ENCODE results near the gene EXOC3L1. TPM values are rescaled to one million over a fixed set of nuclear protein-coding genes. Genes with fewer than 3 reads are reported as not detected.

Gene EXOC3L1
- total RNA-seq, 1 experiment from 2014 or later = 4.0 TPM

GRCh38 chr16:67161595-67162058 is 28.3 kb downstream of the EXOC3L1 start:
- ATAC-seq (no peak; the same call in 1 of the 2 replicates), DNase-seq (ENCODE audit: low spot score) (no peak)
- Mint-ChIP-seq H3K27ac (no peak overlapping the region), H3K27me3 (ENCODE audit: low read depth) (peaks cover 99% of the 10 kb centered on the region), H3K4me1 (peaks cover 38% of the 10 kb centered on the region), H3K4me3 (peak overlapping the region; percentile 58), H3K9me3 (no peaks in the 10 kb centered on the region), H3K36me3 (peaks cover 2% of the 10 kb centered on the region; the same call in 1 of the 2 replicates)
- TF ChIP-seq GTF2I (CRISPR knock-in tag; conservative IDR thresholded peaks at IDR 0.05) (no peak), MLX (CRISPR knock-in tag; IDR thresholded peaks at IDR 0.05) (no peak), ZNF219 (CRISPR knock-in tag; IDR thresholded peaks at IDR 0.05; ENCODE audit: borderline replicate concordance) (no peak), ATF1 (CRISPR knock-in tag; IDR thresholded peaks at IDR 0.05) (no peak), GABPB1 (CRISPR knock-in tag; IDR thresholded peaks at IDR 0.05) (no peak), ZNF121 (CRISPR knock-in tag; IDR thresholded peaks at IDR 0.05) (no peak), NFYB (CRISPR knock-in tag; conservative IDR thresholded peaks at IDR 0.05; ENCODE audit: low read depth) (no peak), FOXK1 (CRISPR knock-in tag; IDR thresholded peaks at IDR 0.05) (no peak), ZNF396 (CRISPR knock-in tag; IDR thresholded peaks at IDR 0.05; ENCODE audit: borderline replicate concordance) (no peak), ZNF671 (CRISPR knock-in tag; IDR thresholded peaks at IDR 0.05) (no peak), IRF2 (CRISPR knock-in tag; IDR thresholded peaks at IDR 0.05; ENCODE audit: borderline replicate concordance, low read depth) (no peak), OVOL2 (CRISPR knock-in tag; IDR thresholded peaks at IDR 0.05; ENCODE audit: borderline replicate concordance) (no peak), NR3C1 (CRISPR knock-in tag; conservative IDR thresholded peaks at IDR 0.05; ENCODE audit: low read depth) (no peak), EMX1 (CRISPR knock-in tag; IDR thresholded peaks at IDR 0.05) (no peak)
- TF ChIP-seq, protein P1, sequence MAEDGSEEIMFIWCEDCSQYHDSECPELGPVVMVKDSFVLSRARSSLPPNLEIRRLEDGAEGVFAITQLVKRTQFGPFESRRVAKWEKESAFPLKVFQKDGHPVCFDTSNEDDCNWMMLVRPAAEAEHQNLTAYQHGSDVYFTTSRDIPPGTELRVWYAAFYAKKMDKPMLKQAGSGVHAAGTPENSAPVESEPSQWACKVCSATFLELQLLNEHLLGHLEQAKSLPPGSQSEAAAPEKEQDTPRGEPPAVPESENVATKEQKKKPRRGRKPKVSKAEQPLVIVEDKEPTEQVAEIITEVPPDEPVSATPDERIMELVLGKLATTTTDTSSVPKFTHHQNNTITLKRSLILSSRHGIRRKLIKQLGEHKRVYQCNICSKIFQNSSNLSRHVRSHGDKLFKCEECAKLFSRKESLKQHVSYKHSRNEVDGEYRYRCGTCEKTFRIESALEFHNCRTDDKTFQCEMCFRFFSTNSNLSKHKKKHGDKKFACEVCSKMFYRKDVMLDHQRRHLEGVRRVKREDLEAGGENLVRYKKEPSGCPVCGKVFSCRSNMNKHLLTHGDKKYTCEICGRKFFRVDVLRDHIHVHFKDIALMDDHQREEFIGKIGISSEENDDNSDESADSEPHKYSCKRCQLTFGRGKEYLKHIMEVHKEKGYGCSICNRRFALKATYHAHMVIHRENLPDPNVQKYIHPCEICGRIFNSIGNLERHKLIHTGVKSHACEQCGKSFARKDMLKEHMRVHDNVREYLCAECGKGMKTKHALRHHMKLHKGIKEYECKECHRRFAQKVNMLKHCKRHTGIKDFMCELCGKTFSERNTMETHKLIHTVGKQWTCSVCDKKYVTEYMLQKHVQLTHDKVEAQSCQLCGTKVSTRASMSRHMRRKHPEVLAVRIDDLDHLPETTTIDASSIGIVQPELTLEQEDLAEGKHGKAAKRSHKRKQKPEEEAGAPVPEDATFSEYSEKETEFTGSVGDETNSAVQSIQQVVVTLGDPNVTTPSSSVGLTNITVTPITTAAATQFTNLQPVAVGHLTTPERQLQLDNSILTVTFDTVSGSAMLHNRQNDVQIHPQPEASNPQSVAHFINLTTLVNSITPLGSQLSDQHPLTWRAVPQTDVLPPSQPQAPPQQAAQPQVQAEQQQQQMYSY (CRISPR knock-in tag; IDR thresholded peaks at IDR 0.05) = no peak
- TF ChIP-seq, protein P2, sequence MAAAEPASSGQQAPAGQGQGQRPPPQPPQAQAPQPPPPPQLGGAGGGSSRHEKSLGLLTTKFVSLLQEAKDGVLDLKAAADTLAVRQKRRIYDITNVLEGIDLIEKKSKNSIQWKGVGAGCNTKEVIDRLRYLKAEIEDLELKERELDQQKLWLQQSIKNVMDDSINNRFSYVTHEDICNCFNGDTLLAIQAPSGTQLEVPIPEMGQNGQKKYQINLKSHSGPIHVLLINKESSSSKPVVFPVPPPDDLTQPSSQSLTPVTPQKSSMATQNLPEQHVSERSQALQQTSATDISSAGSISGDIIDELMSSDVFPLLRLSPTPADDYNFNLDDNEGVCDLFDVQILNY (CRISPR knock-in tag; IDR thresholded peaks at IDR 0.05) = no peak
- TF ChIP-seq, protein P3, sequence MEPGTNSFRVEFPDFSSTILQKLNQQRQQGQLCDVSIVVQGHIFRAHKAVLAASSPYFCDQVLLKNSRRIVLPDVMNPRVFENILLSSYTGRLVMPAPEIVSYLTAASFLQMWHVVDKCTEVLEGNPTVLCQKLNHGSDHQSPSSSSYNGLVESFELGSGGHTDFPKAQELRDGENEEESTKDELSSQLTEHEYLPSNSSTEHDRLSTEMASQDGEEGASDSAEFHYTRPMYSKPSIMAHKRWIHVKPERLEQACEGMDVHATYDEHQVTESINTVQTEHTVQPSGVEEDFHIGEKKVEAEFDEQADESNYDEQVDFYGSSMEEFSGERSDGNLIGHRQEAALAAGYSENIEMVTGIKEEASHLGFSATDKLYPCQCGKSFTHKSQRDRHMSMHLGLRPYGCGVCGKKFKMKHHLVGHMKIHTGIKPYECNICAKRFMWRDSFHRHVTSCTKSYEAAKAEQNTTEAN (CRISPR knock-in tag; IDR thresholded peaks at IDR 0.05) = no peak
- TF ChIP-seq, protein P4, sequence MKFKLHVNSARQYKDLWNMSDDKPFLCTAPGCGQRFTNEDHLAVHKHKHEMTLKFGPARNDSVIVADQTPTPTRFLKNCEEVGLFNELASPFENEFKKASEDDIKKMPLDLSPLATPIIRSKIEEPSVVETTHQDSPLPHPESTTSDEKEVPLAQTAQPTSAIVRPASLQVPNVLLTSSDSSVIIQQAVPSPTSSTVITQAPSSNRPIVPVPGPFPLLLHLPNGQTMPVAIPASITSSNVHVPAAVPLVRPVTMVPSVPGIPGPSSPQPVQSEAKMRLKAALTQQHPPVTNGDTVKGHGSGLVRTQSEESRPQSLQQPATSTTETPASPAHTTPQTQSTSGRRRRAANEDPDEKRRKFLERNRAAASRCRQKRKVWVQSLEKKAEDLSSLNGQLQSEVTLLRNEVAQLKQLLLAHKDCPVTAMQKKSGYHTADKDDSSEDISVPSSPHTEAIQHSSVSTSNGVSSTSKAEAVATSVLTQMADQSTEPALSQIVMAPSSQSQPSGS (CRISPR knock-in tag; IDR thresholded peaks at IDR 0.05; ENCODE audit: borderline replicate concordance, low read depth) = no peak
- ChIA-PET POLR2A (interaction anchor here (0.7 kb wide), 1 partner anchor 9 kb away, joined by 3 read pairs; no protein-coding TSS in a partner anchor), CTCF (interaction anchor here (0.9 to 15.6 kb wide), 12 partner anchors 5 to 208 kb away, joined by 3 to 386 read pairs (median 18); partner anchors contain the start of genes B3GNT9, CES3, ELMO3 and FBXL8)
